GF-D8 (cell line): Measurements from ENCODE around the gene MCMBP.

Source experiments
- DNase-seq: peaks from one replicate; lab custom pipeline; 2025; lab: John Stamatoyannopoulos, UW

The MCMBP gene

DNA sequence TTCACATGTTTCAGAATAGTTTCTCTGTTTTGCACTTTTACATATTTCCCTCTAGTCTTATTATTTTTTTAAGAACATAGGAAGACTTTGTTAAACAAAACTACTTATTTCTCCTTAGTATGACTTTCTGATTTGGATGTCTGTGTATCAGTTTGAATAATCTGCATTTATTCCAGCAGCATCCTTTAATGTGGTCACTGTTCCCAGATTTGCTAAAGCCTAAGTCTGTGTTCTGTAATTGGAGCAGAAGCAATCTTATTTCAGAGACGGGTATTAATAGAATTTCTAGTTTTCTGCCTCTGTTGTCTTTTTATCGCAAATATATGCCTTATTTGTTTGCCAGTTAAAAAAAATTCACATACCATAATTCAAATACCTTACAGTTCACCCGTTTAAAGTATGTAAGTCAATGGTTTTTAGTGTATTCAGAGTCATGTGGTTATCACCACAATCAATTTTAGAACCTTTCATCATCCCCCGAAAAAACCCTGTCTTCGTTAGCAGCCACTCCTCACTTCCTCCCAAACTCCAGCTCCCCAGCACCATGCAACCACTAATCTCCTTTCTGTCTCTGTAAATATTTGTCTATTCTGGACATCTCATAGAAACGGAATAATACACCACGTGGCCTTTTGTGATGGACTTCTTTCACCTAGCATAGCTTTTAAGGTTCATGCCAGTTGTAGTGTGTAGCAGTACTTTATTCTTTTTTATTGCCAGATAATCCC, 88.1 kb downstream of the MCMBP start:
- DNase-seq, result peak; percentile 84

DNA sequence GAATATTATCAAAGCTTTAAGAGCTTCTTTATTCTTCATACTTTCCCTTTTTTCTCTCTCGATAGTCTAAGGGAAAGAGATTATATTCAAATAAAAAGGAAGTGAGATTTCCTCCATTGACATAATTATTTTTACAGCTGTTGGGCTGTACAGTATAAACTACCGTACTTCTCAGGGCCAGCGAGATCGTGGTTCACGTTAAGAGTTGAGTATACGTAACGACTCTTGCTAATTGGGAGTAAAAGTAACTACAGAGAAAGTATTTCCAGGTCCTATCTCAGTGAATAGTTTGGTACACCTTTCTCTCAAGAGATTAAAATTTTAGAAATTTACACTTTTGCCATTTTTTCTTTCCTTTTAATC, 89.0 kb downstream of the MCMBP start:
- DNase-seq, result no peak

DNA sequence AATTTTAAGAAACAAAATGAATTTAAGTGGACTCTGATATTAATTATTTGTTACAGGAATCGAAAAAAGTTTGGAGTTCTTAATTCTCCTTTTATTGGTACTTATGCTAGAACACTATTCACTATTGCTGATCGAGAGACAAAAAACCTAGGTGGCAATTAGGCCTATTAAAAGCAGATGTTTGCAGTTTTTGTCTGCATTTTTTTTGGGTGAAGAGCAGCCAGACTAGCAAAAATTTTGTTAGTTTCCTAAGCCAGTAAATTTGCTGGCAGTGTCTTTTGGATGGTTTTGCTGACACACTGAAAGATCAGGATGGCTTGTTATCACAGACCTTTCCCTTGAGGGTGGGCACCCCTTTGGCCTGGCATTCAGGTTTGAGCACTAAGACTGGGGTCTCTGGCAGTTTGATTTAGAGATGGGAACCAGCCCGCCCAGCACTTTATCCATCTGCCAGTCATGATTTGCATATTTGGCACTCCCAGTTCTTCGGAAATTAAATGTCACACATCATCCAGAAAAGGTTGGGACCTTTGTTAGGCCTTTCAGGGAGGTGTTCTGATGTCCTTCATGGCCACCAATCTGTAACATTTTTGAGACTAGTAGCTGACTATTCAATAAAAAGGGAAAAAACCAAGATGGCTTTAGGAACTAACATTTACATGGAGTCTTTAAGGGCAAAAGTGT, 89.5 kb downstream of the MCMBP start:
- no peak for DNase-seq

DNA sequence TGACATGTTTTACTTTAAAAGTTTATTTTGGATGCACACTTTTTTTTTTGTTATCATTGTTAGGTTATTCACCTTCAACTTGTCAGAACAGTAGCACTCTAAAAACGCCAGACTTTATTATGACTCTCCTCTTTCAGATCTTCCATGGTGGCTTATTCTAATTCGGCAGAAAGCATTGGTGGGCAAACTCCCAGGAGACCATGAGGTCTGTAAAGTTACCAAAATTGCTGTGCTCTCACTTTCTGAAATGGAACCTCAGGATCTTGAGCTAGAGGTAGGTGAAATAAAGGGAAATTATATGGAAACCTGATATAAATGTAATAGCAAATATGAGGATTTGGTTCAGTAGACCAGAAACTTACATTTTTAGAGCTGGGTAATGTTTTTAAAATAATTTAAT, 91.1 kb downstream of the MCMBP start:
- no peak for DNase-seq

DNA sequence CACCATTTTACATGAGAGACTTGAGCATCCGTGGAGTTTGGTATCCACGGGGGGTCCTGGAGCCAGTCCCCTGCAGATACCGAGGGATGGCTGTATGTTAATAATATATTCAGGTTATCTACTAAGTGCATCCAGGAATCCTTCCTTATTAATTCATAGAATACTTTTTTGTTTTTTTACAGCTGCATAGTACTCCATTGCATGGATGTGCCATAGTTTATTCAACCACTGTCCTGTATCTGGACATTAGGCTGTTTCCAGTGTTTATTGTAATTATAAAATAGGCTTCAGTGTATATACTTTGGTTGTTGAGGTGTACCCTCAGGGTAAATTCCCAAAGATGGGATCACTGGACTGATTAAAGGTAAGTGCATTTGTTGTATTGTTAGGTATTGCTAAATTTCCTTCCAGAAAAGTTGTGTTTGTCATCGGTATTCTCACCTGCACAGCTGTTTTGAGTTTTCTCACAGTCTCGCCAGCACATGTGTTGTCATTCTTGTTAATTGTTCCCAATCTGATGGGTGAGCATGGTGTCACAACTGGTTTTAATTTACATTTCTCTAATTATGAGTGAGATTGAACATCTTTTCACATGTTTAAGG, 91.7 kb downstream of the MCMBP start:
- DNase-seq, result no peak
